ENCODE data around the gene ACO2.

ACO2 gene

GRCh38 chr22:41513391-41513790 is 44.5 kb downstream of the ACO2 start:
- TF ChIP-seq CTCF (IDR thresholded peaks at IDR 0.05): no peak
- Mint-ChIP-seq H3K4me3 (peak overlapping the region; percentile 67), H3K27me3 (ENCODE audit: low read depth, poor library complexity) (no peaks in the 10 kb centered on the region), H3K36me3 (ENCODE audit: low read depth) (peaks cover 26% of the 10 kb centered on the region), H3K27ac (peak overlapping the region; percentile 96), H3K4me1 (peaks cover 43% of the 10 kb centered on the region), H3K9me3 (no peaks in the 10 kb centered on the region)
- no peak for DNase-seq

- no peak for DNase-seq
- peaks cover 19% of the 10 kb centered on the region for H3K36me3 Mint-ChIP-seq (ENCODE audit: low read depth)
- no peak overlapping the region for H3K27ac Mint-ChIP-seq
- TF ChIP-seq CTCF (IDR thresholded peaks at IDR 0.05): no peak
- H3K9me3 Mint-ChIP-seq: no peaks in the 10 kb centered on the region
- no peak overlapping the region for H3K4me3 Mint-ChIP-seq
- H3K4me1 Mint-ChIP-seq: peaks cover 27% of the 10 kb centered on the region
- no peaks in the 10 kb centered on the region for H3K27me3 Mint-ChIP-seq (ENCODE audit: low read depth, poor library complexity)
Observed at GRCh38 chr22:41516462-41516861, 47.5 kb downstream of the ACO2 start.

- no peaks in the 10 kb centered on the region for H3K9me3 Mint-ChIP-seq
- H3K27me3 Mint-ChIP-seq (ENCODE audit: low read depth, poor library complexity): no peaks in the 10 kb centered on the region
- H3K4me3 Mint-ChIP-seq: no peak overlapping the region
- H3K27ac Mint-ChIP-seq: no peak overlapping the region
- peaks cover 18% of the 10 kb centered on the region for H3K4me1 Mint-ChIP-seq
- DNase-seq: peak; percentile 82
- H3K36me3 Mint-ChIP-seq (ENCODE audit: low read depth): peaks cover 13% of the 10 kb centered on the region
- peak; percentile 89 for TF ChIP-seq CTCF (IDR thresholded peaks at IDR 0.05)
Observed at GRCh38 chr22:41517172-41518047, 48.5 kb downstream of the ACO2 start.

- peaks cover 12% of the 10 kb centered on the region for H3K4me1 Mint-ChIP-seq
- TF ChIP-seq CTCF (IDR thresholded peaks at IDR 0.05): no peak
- H3K9me3 Mint-ChIP-seq: no peaks in the 10 kb centered on the region
- no peaks in the 10 kb centered on the region for H3K27me3 Mint-ChIP-seq (ENCODE audit: low read depth, poor library complexity)
- H3K27ac Mint-ChIP-seq: no peak overlapping the region
- H3K36me3 Mint-ChIP-seq (ENCODE audit: low read depth): peaks cover 9% of the 10 kb centered on the region
- no peak overlapping the region for H3K4me3 Mint-ChIP-seq
- DNase-seq: no peak
Observed at GRCh38 chr22:41518048-41518347, 49.1 kb downstream of the ACO2 start.

GRCh38 chr22:41521126-41521525 is 52.2 kb downstream of the ACO2 start:
- no peaks in the 10 kb centered on the region for H3K4me1 Mint-ChIP-seq
- no peak for DNase-seq
- no peak overlapping the region for H3K27ac Mint-ChIP-seq
- H3K27me3 Mint-ChIP-seq (ENCODE audit: low read depth, poor library complexity): no peaks in the 10 kb centered on the region
- no peaks in the 10 kb centered on the region for H3K36me3 Mint-ChIP-seq (ENCODE audit: low read depth)
- H3K4me3 Mint-ChIP-seq: no peak overlapping the region
- TF ChIP-seq CTCF (IDR thresholded peaks at IDR 0.05): no peak
- no peaks in the 10 kb centered on the region for H3K9me3 Mint-ChIP-seq

- no peaks in the 10 kb centered on the region for H3K36me3 Mint-ChIP-seq (ENCODE audit: low read depth)
- no peaks in the 10 kb centered on the region for H3K9me3 Mint-ChIP-seq
- TF ChIP-seq CTCF (IDR thresholded peaks at IDR 0.05): no peak
- DNase-seq: no peak
- no peaks in the 10 kb centered on the region for H3K27me3 Mint-ChIP-seq (ENCODE audit: low read depth, poor library complexity)
- H3K4me1 Mint-ChIP-seq: no peaks in the 10 kb centered on the region
- peak overlapping the region; percentile 75 for H3K27ac Mint-ChIP-seq
- H3K4me3 Mint-ChIP-seq: no peak overlapping the region
Observed at GRCh38 chr22:41522813-41523212, 53.9 kb downstream of the ACO2 start.
